Colonic mucosa (tissue), 4 donors: ENCODE data around the gene GID8. TPM values are rescaled to one million over a fixed set of nuclear protein-coding genes. Genes with fewer than 3 reads are reported as not detected.

ENCODE experiments used
- DNase-seq: peaks from one replicate; pipeline ENCODE4 v3.0.0-alpha.2; 2020
- H3K27ac ChIP-seq: fragments of 200-600 bp; one replicate; pipeline ENCODE4 v1.8.0; 2021
- H3K27me3 ChIP-seq: fragments of 200-600 bp; one replicate; pipeline ENCODE4 v1.8.0; 2021
- H3K36me3 ChIP-seq: fragments of 200-600 bp; one replicate; pipeline ENCODE4 v1.8.0; 2021
- H3K4me1 ChIP-seq: fragments of 200-600 bp; one replicate; pipeline ENCODE4 v1.8.0; 2021; ENCODE audit warnings: mild to moderate bottlenecking
- H3K4me3 ChIP-seq: fragments of 200-600 bp; one replicate; pipeline ENCODE4 v1.8.0; 2021
- H3K9ac ChIP-seq, 2 donors: one replicate each; pipeline ENCODE4 v1.7.0; 2013; ENCODE audit warnings: control low read depth in 2 of 2, low read depth in 2 of 2, low read length in 2 of 2
- H3K9me3 ChIP-seq: fragments of 200-600 bp; one replicate; pipeline ENCODE4 v1.8.0; 2021
- intact Hi-C: fragments of 100-400 bp; cut with DNase I; formaldehyde crosslinking; loops from one replicate; pipeline ENCODE4 v1.14.1; 2022
- total RNA-seq, 2 donors: library from RNA; stranded (reverse); fragmentation: NEBNext Ultra II Directional in 1 of 2; extraction: Animal tissue kit (Norgen Biotek cat#: 25700) in 1 of 2; gene quantifications; one replicate each; pipeline ENCODE4 v1.2.1, GENCODE V29; 2021
- TF ChIP-seq, protein P1 (sequence below): fragments of 200-600 bp; IDR thresholded peaks from one replicate; pipeline ENCODE4 v1.8.0; 2022; ENCODE audit warnings: antibody characterized with exemption, mild to moderate bottlenecking
- donor health status: healthy.
- donor health status: DM: no; HTN: no; CAD: no.
- donor health status: DM: no; HTN: no; CAD: no.

Gene GID8
- total RNA-seq, 2 donors from 2014 or later: 37.3 to 40.4 TPM

DNA sequence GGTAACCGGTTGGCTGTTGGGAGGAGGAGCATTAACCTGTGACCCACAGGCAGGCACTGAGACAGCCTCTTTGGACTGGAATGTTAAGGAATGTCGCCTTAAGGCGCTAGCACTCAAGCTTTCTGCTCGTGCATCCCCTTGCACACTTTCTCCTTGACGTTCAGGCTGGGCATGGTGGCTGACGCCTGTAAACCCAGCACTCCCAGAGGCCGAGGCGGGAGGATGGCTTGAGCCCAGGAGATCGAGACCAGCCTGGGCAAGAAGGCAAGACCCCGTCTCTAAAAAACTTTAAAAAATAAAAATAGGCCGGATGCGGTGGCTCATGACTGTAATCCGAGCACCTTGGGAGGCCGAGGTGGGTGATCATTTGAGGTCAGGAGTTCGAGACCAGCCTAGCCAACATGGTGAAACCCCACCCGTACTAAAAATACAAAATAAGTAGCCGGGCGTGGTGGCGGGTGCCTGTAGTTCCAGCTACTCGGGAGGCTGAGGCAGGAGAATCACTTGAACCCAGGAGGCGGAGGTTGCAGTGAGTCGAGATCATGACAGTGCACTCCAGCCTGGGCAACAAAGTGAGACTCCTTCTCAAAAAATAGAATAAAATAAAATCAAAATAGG lies 1.9 kb upstream of the GID8 start:
- intact Hi-C loops: no loop called here
- Histone ChIP-seq H3K9me3 (no peaks in the 10 kb centered on the region), H3K27ac (no peak overlapping the region), H3K36me3 (no peaks in the 10 kb centered on the region), H3K4me3 (peak overlapping the region; percentile 92), H3K4me1 (peaks cover 23% of the 10 kb centered on the region), H3K9ac (no peak overlapping the region), H3K27me3 (no peaks in the 10 kb centered on the region)
- DNase-seq: no peak
- TF ChIP-seq, protein P1, sequence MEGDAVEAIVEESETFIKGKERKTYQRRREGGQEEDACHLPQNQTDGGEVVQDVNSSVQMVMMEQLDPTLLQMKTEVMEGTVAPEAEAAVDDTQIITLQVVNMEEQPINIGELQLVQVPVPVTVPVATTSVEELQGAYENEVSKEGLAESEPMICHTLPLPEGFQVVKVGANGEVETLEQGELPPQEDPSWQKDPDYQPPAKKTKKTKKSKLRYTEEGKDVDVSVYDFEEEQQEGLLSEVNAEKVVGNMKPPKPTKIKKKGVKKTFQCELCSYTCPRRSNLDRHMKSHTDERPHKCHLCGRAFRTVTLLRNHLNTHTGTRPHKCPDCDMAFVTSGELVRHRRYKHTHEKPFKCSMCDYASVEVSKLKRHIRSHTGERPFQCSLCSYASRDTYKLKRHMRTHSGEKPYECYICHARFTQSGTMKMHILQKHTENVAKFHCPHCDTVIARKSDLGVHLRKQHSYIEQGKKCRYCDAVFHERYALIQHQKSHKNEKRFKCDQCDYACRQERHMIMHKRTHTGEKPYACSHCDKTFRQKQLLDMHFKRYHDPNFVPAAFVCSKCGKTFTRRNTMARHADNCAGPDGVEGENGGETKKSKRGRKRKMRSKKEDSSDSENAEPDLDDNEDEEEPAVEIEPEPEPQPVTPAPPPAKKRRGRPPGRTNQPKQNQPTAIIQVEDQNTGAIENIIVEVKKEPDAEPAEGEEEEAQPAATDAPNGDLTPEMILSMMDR: no peak

DNA sequence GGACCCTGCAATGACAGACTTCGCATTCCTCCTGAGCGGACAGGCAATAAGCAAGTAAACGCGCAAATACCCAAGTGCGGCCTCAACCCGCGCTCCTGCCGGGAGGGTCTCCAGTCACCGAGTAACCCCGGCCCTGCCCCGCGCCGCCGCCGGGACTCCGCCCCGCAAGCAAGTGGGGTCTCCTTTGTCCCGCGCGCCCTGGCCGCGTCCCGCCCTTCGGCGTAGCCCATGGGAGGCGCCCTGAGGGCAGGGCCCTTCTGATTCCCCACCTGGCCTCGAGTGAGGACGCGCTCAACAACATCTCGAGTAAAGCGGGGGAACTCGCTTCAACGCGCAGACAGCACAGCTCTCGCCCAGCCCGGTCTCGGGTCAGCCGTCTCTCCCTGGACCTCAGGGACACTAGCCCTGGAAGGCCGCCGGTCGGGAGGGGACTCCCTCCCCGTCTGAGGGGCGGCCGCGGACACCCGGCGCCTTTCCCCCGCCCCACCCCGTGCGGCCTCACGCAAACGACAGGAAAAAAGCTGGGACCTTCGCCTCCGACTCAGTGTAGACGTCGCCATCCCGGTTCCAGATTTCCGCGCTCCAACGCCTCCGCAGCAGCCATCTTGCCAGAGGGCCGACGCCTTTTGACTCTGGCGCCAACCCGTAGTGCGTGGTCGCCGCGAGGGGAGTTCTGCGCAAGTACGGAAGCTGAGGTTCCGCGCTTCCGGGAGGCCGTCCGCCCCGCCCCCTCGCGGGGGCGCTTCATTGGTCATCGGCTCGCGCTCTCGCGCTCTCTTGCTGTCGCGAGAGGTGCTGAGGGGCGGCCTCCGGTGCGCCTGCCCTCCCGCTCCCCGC lies 461 bp upstream of the GID8 start:
- no peaks in the 10 kb centered on the region for H3K36me3 ChIP-seq

DNA sequence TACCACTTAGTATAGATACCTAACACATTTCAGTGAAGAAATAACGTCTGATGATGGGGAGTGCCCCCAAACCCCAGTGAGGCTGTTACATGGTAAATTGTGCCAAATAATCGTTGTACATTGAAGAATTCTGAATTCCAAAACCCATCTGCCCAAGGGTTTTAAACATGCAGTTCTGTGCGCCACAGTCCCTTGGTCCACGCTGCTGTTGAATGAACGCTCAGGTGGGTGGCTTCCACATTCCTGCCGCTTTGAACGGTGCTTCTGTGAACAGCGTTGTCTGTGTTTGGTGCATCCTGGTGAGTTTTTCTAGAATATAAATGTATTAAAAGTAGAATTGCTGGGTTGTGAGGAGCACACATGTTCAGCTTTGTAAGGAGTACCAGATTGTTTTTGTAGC lies 2.9 kb downstream of the GID8 start:
- no peak for DNase-seq
- Histone ChIP-seq H3K36me3 (peaks cover 5% of the 10 kb centered on the region), H3K9me3 (no peaks in the 10 kb centered on the region), H3K27ac (no peak overlapping the region), H3K27me3 (no peaks in the 10 kb centered on the region), H3K9ac (no peak overlapping the region), H3K4me3 (no peak overlapping the region), H3K4me1 (peaks cover 20% of the 10 kb centered on the region)
- intact Hi-C loops: no loop called here
- TF ChIP-seq, protein P1: no peak

More for the DNA sequence above, 461 bp upstream of the GID8 start:
- Histone ChIP-seq H3K27me3 (no peaks in the 10 kb centered on the region), H3K27ac (peak overlapping the region; percentile 88), H3K9me3 (no peaks in the 10 kb centered on the region), H3K9ac (peak overlapping the region; percentile 86 to 92), H3K4me1 (peaks cover 23% of the 10 kb centered on the region), H3K4me3 (peak overlapping the region; percentile 92)
- peak; percentile 97 for DNase-seq
- TF ChIP-seq, protein P1: no peak
- intact Hi-C loops: no loop called here

DNA sequence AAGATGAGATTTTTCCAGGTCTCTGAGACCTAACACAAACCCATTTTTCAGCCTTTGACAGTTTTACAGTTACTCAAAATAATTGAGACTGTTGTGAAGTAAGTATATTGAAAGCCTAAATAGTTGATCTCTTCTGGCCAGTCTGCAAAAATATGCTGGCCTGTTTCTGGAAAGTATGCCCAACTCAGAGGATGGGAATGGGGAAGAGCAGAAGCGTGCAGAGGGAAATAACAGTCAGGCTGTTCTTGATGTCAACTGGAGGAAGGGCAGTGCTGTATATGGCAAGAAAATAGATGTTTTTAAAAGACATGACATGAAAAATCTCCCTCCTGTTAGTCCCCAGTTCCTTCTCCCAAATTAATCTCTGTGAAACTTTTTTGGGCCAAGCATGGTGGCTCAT lies 3.8 kb downstream of the GID8 start:
- H3K36me3 ChIP-seq: peaks cover 5% of the 10 kb centered on the region
- no peak overlapping the region for H3K27ac ChIP-seq
- H3K4me3 ChIP-seq: no peak overlapping the region
- H3K9me3 ChIP-seq: no peaks in the 10 kb centered on the region
- no peak overlapping the region for H3K9ac ChIP-seq
- H3K4me1 ChIP-seq: peaks cover 11% of the 10 kb centered on the region
- intact Hi-C loops: no loop called here
- DNase-seq: no peak
- no peaks in the 10 kb centered on the region for H3K27me3 ChIP-seq
- TF ChIP-seq, protein P1: no peak

DNA sequence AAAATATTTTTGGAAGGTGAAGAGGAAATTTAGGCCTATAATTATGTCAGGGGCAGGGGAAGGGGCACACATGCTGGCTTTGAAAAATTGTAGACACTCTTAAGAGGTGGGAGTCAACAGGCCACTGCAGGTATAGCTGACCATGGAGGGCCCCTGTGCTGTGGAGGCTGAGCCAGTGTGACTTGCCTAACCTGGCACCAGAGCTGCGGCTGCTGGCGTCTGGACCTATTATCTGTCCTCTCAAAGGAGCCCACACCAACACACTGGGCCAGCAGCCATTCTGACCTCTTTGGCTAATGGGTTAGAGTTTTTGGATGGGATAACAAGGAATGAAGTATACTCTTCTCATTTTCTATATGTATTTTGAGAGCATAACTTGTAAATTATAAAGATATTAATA lies 4.5 kb downstream of the GID8 start:
- H3K36me3 ChIP-seq: peaks cover 5% of the 10 kb centered on the region

More for the DNA sequence above, 4.5 kb downstream of the GID8 start:
- Histone ChIP-seq H3K27ac (no peak overlapping the region), H3K9ac (no peak overlapping the region), H3K9me3 (no peaks in the 10 kb centered on the region), H3K4me3 (no peak overlapping the region), H3K27me3 (no peaks in the 10 kb centered on the region), H3K4me1 (peaks cover 11% of the 10 kb centered on the region)
- DNase-seq: no peak
- TF ChIP-seq, protein P1: no peak
- intact Hi-C loops: no loop called here
